GM21526 (cell line): ENCODE measurements around the gene TRIO.
A peak's percentile ranks its signal among the peaks of the same experiment; 100 is the strongest.

Experiments
- ATAC-seq: cut with Tn5 transposase; IDR thresholded peaks from one replicate; pipeline ENCODE4 v1.9.1; 2021; ENCODE audit warnings: moderate library complexity; ENCODE audit not compliant: unreplicated experiment, low FRiP score

Gene TRIO

DNA sequence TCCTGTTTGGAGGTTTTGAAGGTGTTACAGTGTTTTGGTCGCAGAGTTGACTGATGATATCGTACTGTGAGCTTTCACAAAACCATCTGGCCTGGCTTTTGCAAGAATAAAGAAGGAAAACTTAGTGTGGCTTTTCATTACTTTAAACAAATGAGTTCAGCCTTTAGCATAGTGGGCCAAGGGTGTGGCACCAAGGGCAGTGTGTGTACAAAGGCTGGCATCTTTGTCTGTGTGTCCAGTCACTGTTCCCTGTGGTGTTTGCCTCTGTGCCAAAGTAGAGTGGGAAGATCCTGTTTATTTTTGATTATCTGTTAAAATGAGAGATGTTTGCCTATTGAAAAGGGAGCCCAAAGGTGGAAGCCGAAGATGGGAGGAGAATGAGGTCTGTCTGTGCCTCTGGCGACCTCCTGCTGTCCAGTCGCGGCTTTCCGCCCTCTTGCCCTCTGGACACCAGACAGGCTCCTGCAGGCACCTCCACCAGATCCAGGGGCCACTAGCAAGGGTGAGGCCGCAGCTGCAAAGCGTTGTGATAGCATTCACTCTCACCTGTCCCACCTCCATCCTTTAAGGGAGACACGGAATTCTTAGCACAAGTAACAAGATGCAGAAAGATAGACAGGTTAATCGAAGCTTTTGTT, 113.7 kb downstream of the TRIO start:
- no peak for ATAC-seq

DNA sequence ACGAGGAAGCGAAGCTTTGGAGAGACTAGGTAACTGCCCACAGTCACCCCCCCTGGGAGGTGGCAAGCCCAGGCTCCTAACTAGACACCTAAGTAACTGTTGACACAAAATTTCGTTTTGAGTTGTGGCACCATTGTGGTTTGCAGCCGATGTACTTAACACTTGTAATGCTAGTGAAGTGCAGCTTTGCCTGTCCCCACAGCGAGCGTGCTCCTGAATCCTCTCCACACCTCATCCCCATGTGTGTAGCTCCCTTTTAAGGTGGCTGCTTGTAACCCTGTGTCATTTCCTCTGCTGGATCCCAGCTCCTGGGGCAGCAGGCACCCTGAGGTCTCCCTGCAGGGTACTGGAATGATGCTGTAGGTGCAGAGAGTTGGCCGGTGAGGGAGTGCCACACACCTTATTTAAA, 114.9 kb downstream of the TRIO start:
- ATAC-seq, result peak; percentile 54

DNA sequence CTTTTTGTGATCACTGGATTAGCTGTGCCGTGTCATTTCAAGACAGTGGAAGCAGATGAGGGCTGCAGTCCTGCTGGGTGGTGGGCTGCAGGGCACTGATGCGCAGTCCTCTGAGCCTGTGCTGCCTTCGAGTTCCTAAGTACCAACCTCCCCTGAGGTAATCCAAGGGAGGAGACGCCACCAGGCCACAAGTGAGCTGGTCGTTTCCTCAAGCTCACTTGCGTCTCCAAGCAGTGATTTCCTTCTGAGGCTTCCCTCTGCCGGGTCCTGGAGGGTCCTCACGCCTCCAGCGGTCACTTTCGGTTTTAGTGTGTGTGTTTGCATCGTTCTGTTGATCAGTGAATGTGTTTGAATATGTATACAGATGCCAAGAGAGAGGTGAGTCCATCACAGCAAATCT, 115.7 kb downstream of the TRIO start:
- ATAC-seq, result no peak

DNA sequence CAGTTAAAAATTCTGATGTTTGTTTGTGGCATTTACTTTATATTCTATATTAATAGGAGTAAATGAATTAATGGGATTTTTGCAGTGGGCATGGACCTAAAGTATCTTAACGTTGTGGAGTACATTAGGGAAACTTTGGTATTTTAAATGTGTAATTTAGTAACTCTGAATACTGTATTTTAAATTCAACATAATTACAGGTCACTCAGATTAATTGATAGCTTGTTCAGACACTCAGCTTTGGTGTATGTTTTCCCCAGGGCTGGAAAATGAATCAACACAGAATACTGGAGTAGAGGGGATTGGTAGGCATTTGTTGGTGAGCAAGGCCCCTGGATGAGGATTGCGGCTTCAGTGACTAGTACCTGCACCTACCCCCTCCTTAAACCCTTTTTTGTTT, 117.5 kb downstream of the TRIO start:
- ATAC-seq, result no peak

DNA sequence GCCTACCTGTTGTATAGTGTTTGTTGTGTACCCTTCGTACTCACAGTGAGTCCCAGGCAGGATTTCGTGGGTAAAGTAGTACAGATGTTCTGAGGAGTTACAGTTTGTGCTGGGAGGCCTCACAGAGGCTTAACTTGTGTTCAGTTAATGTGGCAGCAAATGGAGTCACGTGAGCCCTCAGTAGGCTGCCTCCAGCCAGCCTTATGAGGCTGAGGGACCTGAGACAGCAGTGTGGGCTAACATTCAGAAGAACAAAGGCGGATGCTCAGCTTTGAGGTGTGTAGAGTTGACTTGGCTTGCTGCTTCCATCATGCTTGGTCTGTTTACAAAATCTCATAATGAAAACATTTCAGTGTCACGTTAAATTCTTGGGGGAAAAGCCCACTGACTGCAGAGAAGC, 118.1 kb downstream of the TRIO start:
- no peak for ATAC-seq

DNA sequence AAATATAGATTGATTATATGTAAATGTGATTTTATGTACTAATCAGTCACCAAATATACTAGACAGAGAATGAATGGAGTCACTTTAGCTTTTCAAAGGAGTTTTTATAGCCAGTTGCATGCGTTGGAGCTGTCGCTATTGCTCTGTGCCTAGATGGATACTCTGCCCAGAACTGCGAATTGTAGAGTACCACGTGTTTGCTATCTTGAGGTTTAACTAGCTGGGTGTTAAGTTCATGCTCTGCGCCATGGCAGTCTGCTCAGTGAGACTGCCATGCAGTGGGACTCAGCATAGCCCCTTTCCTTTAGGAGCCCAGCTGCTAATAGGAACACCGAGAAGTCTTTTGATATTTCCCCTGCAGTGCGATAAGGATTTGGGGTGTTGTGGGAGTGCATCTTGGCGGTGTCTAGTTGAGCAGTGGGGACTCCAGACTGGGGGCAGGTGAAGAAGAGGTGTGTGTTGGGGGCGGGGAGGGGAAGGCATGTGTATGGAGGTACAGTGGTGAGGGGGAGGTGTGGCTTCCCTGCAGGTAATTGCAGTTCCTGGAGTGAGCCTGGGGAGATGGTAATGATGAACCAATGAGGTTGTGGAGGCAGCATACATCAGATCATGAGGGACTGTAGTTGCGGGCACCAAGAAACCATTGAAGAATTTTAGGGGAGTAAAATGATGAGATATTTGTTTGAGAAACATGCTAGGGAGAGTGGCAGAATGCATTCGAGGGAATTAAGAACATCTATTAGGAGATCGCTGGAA, 118.9 kb downstream of the TRIO start:
- no peak for ATAC-seq

DNA sequence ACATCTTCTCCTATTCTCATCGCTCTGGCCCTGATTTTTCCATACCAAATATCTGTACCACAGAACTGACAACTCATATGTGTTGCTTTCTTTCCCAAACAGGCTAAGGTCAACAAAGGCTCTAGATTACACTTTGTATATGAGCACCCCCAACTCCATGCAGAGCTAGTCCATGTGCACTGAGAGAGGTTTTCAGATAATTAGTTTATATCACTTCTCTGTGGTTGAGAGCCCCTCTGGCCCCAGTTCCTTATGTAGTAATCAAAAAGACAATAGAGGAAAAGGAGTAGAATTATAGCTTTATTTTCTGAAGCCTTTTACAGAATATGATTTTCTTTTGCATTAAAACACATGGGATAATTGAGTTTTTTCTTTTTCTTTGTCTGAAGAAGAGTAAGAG, 120.0 kb downstream of the TRIO start:
- no peak for ATAC-seq

DNA sequence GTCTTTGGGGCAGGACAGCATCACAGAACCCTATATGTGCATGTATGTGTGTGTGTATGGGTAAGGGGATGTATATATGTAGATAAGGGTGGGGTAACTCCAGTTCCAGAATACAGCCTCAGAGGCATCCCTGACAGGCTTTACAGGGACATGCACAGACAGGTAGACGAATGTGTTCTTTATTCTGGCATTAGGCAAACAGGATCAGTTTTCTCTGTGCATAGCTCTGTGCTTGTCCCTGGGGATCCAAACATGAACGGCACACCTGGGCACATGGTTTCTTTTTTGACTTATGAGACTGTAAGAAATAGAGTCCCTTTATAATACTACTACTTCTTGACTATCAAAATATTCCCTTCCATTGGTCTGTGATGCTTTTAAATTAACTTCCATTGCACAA, 120.6 kb downstream of the TRIO start:
- ATAC-seq, result no peak

DNA sequence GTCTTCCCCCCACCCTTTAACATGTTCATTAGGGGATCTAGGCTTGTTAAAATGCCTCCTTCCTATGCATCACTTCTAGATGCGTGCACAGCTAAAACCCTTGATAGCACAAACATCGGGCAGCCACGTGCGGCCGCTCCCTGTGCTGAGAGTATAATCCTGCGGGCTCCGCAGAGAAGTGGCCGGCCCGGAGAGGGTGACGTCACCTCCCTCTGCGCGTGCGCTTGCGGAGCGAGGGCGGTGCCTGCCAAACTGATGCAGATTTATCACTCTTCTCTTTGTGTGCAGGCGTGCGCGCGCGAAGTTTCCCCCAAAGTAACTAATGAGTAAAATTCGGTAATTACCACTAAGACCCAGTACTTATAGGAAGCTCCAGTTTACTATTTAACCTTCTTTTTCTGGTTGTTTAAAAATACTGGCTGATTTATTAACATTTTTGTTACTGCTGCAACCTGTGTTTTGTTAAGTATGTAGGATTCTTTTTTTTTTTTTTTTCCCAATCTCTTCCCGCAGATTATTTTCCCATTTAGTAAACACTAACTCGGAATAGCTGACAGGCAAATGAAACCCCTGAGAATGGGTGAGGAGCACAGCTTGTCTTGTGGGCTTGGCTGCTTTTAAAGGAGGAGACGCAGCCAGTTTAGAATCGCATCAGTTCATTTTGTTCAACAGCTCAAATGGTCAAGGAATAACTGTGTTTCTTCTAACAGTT, 121.6 kb downstream of the TRIO start:
- peak; percentile 92 for ATAC-seq

DNA sequence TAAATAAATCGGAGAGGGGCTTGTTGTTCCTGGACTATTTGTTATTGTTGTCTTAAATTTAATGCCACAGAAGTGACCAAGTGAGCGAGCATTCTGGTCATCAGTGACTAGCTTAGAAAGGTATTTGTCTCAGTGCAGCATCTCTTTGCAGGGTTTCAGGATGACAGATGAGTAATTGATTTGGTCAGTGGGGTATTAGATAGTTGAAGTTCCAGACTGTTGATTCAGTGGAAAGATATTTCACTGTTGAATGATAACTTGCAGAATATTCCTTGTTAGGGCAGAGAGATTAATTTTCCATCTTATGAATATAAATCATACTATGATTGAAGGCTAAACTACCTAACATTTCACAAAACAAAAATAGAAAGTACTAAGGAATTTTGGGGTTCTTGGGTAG, 122.4 kb downstream of the TRIO start:
- ATAC-seq, result no peak

DNA sequence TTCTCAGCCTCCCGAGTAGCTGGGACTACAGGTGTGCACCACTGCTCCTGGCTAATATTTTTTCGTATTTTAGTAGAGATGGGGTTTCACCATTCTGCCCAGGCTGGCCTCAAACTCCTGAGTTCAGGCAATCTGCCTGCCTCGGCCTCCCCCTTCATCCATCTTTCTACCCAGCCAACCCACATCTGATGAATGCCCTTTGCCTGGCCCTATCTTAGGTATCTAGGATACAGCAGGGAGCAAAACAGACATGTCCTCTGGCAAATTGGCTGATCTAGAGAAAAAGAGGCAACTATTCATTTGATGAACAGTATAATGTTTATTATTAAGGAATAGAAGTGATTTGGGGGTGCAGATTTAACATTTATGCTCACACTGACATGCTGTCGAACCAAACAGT, 123.0 kb downstream of the TRIO start:
- ATAC-seq, result no peak

DNA sequence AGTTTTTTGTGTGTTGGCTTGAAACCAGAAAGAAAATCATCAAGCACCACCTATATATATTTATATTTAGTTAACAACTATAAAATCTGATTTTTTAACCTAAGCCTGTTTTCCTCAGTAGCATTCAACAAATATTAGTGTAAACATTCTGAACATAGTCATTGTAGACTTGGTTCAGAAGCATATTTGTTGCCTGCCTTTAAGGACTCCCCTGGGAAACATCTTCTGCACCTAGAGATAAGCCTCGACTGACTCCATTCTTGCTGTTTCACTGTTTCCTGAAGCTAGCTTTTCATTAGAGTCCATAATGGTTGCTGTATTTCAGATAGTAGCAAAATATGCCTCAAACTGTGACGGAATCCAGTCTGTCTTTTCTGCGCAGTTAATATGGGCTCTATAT, 123.5 kb downstream of the TRIO start:
- no peak for ATAC-seq

DNA sequence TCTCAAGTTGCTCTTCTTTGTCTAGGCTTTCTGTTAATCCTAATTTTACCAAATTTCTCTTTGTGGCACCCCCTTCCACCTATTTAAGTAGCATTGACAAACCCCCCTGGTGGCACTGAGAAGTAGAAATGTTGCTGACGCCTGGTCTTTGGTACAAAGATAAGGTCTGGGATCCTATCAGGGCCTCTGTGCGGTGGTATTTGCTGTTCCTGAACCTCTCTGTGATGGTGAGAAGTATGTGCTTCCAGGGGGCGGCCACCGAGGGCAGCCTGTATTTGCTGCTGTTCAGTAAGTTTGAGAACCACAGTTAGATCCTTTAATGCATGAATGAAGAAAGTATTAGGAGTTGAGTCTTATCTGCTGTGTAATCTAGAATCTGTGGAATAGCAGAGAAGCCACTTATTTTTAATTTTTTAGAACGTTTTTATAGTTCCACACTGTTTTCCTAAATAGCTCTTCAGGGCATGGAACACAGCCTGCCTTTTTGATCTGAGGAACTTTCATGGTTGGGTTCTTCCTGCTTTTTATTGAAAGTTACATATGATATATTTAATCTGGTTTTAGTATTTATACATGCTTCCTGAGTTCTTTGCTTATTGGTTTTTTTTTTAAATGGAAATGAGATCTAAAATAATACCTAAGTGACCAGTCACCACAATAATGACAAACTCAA, 124.2 kb downstream of the TRIO start:
- ATAC-seq, result no peak

DNA sequence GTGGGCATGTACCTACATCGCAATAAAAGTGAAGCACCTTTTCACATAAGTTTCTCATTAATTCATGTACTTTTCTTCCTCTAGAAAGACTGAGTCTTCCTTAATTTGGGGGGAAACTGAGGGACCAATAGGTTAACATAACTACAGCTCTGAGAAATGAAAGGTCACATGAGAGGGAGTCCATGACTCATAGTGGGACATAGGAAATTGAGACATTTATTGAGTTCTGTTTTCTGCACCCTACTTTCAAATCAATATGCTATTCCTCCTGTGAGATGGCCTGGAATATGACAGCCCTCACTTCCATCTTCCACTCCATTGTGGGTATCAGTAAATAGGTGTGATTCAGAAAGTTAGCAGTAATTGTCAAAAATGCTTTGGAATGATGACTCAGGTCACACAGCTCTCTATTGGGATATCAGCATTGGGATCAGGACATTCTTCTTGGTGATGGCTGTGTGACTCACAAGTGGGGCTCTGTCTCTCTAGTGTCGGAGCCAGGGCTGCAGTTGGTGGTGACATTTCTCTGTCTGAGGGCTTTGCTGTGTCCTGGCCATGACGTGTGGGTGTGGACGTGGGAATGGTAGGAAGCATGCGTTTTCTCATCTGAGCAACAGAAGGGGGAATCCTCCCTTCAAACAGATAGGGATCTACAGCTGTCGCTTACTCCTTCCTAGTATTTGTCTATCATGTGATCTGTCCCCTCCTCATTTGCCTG, 125.0 kb downstream of the TRIO start:
- no peak for ATAC-seq

DNA sequence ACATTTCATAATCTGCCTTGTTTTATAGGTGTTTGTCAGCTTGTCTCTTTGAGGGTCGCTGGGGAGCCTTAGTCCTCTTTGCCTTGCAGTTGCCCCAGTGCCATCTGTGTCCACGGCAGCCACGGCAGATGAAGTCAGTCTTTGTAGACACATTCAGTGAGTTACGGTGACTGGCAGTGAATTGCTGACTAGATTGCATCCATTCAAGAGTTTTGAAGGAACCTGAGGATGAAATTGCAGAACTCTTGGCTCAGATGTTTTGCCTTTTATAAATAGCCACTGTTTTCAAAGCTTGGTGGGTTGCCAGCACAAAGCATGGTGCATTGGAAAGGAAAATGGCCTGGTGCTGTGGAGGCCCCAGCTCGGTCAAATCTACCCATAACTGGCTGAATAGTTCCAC, 125.6 kb downstream of the TRIO start:
- no peak for ATAC-seq

DNA sequence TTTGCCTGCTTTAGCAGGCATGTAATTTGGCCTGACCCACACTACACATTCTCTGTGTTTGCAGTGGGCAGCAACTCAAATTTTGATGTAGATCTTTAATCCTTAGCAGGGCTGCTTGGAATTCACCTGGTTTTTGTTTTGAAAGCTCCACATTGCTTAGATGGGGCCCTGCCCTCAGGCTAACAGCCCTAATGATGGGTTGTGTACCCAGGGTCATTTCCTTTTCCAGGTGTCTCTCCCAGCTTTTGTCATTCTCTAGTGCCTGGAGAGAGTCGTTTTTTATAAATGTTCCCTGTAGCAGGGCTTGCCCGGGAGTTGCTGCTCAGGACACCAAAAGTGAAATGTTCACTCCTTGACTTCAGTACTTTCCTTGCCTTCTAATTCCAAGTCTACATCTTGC, 126.3 kb downstream of the TRIO start:
- no peak for ATAC-seq

DNA sequence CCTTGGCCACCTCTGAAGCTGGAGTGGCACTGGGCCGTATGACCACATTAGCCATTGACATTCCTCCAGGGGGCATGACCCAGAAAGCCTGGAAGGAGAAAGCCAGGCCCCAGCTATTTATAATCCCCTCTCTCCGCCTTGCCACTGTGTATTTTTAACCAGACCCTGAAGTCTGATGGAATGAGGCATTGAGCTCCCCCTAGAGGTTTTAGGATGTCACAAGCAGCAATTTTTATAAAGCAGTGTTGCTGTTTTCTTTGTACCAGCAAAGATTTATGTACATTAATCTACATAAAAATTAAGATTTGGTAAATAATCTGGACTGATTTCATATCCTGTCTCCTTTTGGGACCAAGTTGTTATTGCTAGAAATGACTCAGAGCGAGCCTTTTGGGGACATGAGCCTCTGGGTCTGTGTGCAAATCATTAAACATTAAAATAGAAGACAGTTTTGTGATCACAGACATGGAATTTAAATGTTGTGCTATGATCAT, 127.1 kb downstream of the TRIO start:
- ATAC-seq, result no peak

DNA sequence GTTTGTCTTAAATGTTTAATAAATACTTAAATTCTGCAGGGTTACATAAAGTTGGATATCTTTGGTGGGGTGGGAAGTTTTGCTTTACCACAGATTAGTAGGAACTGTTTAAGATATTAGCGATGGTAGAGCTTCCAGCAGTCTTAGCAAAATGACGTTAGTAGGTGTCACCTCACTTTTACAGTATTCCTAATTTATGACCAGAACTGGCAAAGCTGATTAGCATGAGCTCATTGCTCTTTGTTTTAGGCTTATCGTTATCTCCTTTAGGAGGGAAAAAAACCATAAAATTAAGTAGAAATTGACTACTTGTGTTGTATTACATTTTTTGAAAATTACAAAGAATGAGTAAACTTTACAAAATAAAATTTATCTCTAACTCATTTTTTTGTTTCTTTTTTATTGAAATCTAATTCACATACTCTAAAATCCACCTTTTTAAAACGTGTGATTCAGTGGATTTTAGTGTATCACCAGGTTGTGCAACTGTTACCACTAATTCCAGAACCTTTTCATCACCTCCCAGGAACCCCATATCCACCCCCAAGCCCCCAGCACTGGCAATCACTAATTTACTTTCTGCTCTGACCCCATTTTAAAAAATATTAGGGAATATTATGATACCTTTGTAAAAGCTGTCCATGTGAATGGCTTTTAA, 129.5 kb downstream of the TRIO start:
- ATAC-seq, result no peak

DNA sequence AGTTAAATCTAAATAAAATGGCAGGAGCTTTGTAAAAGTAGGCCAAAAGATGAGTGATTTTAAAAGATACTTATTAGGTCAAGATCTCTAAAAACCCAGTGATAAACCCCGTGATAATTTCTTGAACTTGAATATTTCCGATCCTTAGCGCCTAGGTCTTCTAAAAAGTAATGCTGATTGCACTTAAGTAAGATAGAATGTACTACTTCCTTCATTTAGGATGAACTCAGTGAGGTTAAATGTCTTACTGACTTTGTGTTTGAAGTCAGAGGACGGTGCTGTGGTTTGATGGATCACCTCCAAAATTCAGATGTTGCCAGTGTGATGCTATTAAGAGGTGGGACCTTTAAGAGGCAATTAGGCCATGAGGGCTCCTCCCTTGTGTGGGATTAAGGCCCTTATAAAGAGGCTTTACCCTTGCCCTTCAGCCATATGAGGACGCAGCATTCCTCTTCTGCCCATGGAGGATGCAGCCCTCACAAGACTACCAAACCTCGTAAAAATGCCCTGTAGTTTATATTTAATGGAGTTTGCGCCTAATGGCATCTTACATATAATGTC, 130.1 kb downstream of the TRIO start:
- no peak for ATAC-seq

DNA sequence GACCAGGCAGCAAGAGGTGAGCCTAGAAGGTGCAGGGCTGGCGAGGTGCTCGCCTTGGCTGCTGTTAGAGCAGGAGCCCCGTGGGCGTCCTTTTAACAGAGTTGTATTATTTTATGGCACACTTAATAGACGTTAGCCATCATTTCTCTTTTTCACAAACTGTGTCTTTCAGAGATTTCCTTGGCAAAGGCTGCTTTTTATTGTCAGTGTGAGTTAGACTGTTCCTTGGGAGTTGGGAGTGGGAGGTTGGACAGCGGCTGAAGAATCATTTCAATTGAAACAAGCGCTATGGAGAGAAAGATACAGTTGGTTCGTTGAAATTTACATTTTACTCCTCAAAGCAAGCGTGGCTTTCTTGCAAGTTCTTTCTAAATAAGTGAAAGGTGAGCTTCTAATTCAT, 133.2 kb downstream of the TRIO start:
- ATAC-seq, result no peak
